CD4-positive, alpha-beta T cell treated with Interleukin-1 beta for 1 hour (primary cell): ENCODE data around the gene LATS2.
"Not testable (repeated sequence)": the region's sequence is repeated elsewhere in the genome, so short reads cannot be mapped to it uniquely, and the experiment has no call there.

ENCODE experiments used
- DNase-seq, 2 donors: peaks; one replicate each; pipeline ENCODE4 v3.0.0-alpha.2; 2020 to 2022

The LATS2 gene

DNA sequence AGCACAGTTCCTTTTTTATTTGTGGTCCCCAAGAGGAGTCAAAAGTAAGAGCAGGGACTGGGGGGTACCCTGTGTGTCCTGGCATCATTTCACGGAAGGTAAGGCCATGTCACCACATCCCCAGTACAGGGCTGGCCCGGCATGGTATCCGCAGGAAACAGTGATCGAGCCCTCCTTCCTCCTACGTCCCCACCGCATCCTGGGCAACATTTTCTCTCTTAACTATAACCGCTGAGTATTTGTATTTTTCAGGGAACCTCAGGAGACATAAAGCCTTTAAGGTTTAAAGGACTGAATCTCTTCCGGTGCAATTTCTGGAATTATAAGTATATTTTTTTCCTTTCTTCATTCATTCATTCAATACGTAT, 13.6 kb upstream of the LATS2 start:
- DNase-seq = peak; percentile 28 to 37

DNA sequence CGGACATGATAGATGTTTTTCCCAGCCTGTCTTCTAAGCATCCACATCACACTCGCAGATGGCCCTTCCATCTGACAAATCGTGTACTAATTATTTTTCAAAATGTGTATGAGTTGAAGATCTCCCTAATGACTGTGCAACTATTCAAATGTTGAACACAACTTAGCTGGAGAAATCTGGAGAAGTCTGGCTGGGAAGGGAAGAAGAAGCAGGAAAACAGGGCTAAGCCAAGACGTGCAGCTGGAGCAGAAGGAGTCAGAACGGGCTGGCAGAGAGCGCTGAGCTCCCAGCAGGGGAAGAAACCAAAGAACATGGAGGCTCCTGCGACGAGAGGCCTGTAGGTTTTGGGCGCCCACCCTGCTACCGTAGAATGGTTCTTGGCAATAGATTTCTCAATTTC, 13.2 kb upstream of the LATS2 start:
- no peak for DNase-seq

DNA sequence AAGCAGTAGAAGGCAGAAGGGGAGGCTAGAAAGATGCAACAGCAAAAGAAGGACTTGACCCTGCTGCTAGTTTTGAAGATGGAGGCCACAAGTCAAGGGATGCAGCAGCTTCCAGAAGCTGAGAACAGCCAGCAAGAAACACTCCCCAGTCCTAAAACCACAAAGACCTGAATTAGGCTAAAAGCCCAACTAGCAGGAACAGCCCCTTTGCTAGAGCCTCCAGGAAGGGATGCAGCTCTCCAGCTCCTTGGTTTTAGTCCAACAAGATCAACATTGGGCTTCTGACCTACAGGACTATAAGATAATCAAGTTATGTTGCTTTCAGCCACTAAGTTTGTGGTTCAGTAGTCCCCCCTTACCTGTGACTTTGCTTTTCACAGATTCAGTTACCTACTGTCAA, 10.5 kb upstream of the LATS2 start:
- no peak for DNase-seq

DNA sequence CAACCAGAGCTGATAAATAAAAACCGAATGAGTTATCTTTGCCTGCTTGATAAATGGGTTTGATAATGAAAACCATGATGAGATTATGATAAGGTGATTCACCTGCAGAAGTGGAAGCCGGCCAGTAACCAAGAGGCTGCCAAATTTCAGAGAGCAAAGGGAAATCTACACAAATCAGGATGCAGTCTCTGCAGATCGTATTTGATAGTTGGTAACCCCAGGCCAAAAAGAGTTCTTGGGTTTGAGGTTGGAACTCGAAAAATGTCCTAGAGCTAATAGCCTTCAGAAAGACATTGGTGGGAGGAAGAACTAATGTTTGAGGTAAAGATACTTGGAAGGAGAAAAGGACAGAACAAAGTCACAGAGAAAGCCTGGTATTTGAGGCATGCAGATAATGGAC, 9.6 kb upstream of the LATS2 start:
- no peak for DNase-seq

DNA sequence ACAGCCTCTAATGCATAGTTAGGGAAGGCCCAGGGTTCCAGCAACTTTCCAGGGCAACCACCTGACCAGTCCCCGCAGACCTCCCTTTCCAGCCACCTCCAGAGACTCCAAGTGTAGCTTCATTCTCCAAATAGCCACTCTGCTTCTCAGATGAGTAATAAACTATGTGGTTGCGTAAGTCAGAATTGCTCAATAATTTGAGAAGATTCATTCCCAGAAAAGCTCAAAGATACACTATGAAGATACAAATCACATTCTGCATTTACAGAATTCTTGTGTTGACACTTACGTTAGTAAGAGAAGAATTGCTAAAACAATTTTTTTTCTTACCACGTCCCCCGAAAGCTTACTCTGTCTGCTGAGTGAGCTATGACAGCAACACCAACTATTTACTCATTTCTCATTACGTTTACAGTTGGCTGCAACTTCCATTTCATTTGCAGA, 8.2 kb upstream of the LATS2 start:
- no peak for DNase-seq

DNA sequence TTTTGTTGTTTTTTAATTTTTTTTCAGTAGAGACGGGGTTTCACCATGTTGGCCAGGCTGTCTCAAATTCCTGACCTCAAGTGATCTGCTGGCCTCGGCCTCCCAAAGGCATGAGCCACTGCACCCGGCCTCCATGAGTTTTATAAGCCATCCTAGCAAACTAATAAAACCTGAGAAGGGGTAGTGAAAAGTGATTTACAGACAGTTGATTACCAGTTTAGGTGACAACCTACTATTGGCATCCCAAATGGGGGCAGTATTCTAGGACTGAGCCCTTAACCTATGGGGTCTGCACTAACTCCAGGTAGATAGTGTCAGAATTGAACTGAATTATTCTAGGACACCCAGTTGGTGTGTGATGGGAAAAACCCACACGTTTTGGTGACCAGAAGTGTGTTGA, 6.5 kb upstream of the LATS2 start:
- no peak for DNase-seq

DNA sequence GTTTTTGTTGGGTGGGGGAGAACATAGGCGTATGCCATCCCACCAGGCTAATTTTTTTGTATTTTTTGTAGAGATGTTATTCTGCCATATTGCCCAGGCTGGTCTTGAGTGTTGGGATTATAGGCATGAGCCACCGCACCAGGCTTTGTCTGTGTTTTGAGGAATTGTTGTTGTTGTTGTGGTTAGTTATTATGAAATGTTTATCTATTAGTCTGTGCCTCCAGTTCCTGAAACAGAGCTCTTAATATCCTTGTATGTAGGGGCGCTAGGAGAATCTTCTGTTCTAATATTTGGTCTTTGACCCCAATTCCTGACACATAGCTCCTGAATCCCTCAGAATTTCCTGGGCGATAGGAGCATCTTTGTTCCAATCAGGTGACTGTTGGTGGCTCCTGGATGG, 5.6 kb upstream of the LATS2 start:
- DNase-seq = no peak

DNA sequence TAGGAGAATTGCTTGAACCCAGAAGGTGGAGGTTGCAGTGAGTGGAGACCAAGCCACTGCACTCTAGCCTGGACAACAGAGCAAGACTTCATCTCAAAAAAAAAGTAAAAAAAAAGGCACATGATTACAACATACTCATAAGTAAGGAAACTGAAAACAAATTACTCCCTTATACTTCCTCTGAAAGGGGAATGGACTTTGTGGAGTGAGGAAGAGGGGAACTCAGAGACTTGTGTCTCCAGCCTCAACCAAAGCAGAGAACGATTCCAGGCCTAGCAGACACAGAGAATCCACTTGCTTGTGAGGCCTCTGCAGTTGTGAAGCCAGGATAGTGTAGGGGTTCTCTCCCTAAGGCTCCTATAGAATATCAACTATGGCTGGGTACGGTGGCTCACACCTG, 4.3 kb upstream of the LATS2 start:
- no peak for DNase-seq

DNA sequence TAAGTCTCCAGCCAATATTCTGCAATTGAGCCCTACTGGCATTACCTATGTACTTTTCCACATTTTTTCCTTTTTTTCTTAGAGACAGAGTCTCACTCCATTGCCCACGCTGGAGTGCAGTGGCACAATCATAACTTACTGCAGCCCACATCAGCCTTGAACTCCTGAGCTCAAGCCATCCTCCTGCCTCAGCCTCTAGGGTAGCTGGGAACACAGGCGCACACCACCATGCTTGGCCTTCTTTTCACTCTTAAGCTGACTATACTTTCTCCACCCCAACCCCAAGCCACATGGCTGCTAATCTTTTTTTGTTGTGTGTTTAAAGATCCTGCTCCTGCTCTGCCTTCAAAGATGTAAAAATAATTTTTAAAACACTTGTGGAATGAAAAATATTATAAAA, 1.6 kb upstream of the LATS2 start:
- DNase-seq = no peak

DNA sequence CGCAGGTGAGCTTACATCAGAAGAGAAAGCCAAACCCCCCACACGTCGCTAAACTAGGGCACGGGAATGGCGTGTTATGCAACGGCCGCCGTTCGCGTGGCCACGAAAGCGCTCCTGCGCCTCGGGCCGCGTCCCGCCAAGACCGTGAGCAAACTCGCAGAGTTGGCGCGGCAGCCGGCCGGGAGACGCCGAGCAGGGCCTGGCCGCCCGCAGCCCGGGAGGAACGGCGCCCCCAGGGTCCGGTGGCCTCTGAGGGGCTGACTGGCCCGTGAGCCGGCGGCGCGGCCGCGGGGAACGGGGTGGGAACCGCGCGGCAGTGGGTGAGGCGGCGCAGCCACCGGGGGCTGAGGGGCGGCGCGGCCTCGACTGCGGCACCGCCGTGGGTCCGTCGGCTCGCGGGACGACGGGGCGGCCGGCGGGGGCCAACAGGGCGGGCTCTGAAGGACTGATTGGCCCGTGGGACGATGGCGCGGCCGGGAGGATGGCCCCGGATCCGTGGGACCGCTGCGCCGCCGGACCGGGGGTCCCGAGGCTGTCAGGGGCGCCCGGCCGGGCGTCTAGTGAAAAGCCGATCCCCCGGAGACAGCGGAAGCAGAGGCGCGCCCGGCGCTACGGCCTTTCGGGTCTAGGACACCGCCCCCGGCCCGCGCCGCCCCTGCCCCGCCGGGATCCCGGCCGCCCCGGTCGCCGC, 903 bp downstream of the LATS2 start:
- DNase-seq = peak in 1 of 2 donors; percentile 9

DNA sequence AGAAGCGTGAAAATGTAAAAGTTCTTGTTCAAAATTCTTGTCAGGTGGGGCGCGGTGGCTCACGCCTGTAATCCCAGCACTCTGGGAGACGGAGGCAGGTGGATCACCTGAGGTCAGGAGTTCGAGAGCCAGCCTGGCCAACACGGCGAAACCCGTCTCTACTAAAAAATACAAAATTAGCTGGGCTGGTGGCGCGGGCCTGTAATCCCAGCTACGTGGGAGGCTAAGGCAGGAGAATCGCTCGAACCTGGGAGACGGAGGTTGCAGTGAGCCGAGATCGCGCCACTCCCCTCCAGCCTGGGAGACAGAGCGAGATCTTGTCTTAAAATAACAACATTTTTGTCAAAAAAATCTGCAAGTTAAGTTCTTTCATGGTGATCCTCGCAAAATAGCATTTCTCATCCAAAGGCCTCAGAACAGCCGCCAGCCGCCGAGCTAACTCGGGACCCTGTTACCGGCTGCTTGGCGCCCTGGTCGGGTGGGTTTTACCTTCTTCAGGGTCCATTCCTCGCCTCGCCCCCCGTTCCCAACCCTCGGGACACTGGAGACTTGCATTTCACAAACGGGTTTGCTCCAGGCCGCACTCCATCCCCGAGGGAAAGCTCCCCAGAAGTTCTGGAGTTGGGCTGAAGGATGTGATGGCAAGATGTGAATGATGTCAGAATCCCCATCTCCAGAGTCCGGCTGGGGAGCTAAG, 1.6 kb downstream of the LATS2 start:
- no peak for DNase-seq

DNA sequence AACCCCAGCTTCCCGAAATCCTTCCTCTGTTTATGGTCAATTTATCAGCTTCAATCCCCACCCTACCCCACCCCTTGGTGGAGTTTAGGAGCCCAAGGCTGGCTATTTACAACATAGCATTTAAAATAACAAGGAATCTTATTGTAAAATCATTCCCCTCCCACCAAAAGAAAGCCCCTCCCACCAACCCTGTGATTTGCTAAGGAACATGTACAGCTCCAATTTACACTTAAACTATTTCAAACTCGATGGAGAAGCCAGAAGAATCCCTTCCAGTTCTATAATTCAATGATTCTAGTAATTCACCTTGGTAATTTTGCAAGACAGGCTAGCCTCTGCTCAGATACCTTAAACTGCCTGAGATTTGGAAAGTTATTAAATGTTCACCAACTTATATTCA, 3.0 kb downstream of the LATS2 start:
- no peak for DNase-seq

DNA sequence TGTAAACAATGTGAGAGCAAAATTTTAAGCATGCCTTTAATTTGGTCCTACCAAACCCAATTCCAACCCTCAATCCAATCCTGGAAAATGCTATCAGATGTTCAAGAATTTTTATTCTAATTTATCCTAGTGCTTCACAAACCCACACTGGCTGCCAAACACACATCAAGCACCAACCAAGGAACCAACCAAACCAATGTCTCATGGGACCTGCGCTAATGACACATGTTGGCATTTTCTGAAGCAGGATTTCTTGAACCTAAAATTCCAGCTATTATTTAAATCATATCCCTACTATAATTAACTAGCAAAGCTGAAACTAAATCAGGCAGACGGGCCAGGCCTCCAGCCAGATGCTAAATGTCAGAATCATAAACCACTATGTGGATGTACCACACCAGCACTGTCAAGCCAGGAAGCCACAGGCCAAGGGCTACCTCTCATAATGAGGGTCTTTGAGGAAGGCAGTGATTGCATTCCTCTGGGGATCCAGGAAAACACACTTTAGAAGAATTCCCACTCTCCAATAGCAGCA, 5.8 kb downstream of the LATS2 start:
- DNase-seq = no peak

DNA sequence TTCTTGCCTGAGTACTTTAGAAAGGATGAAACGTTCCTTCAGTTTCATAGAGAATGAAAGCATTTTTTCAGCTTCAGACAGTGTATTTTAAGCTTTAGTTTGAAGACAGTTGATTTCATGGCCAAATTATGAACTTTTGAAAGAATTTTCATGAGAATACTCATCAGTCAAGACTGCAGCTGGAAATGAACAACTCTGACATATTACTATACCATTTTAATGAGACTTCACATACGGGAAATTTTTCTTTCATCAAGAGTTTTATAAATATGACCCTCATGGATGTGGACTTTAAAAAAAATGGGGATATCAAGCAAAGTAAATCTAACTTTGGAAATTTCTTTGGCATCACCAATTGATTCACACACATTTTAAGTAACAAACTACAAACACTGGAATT, 6.4 kb downstream of the LATS2 start:
- DNase-seq = no peak

DNA sequence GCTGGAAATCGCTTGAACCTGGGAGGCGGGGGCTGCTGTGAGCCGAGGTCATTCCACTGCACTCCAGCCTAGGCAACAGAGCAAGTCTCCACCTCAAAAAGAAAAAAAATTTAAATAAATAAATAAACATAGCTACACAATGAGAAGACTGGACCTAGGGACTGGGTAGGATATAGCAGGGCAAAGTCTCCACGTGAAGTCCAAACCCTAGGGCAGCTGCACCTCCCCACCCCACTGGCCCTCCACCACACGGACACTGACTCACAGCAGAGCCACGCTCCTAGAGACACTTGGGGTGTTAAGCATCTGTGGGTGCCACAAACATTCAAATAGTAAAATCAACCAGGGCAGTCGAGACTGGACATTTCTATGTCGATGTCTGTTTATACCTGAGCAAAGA, 7.1 kb downstream of the LATS2 start:
- no peak for DNase-seq

DNA sequence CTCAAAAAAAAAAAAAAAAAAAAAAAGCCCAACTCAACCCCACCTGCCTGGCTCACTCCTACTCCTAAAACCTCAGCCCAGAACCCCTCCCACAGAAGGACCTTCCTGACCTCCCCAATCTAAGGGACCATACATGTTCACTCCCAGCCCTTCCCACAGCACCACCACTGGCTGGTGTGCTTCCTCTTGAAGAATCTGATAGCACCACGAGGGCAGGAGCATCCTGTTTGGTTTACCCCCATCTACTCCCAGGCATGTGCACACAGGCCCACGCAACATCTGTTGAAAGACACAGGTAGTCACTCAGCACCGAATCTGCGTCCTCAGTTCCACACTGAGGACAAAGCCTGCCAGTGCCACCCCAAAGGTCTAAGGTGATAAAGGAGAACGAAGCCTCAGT, 8.2 kb downstream of the LATS2 start:
- no peak for DNase-seq

DNA sequence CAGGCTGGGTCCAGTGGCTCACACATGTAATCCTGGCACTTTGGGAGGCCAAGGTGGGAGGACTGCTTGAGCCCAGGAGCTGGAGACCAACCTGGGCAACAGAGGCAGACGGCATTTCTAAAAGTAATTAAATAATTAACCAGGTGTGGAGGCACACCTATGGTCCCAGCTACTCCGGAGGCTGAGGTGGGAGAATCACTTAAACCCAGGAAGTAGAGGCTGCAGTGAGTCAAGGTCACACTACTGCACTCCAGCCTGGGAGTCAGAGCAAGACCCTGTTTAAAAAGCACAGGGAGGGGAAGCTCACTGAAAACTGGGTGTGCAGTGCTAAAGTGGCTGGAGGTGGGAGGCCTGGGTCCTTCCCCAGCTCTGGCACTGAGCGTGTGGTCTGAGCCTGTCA, 9.7 kb downstream of the LATS2 start:
- DNase-seq = no peak

DNA sequence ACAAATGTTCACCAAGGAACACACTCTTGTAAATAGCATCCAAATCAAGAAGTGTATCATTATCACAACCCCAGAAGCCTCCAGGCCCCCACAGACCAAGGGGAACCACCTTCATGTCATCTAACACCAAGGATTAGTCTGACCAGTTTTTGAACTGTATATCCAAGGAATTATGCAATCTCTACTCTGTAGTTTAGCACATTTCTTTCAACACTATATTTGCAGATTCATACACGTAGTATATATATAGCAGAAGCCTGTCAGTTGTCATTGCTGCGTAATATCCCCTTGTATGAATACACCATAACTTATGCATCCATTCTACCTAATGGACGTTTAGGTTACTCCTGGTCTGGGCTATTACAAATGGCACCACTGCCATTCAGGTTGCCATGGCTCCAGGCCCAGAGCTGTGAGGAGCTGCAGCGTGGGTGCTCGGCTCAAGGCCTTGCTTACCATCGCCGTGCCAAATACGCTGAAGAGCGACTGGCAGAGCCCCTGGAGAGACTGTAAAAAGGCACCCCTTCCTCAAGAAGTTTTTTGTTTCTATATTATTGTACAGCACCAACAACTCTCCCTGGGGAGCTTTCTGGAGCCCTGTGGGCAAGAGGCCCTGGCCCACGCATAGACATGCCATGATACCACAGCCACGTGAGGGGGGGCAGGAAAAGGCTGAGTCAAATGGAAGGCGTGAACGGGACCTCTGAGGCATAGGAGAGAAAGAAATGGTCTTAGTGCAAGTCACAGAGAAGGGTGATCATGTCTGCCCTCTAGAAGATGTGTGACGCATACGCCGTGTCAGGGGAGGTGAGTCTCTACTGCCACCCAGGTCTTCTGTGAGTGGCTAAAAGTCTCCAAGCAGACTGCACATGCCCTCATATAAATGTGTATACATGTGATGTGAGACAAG, 10.8 kb downstream of the LATS2 start:
- no peak for DNase-seq

DNA sequence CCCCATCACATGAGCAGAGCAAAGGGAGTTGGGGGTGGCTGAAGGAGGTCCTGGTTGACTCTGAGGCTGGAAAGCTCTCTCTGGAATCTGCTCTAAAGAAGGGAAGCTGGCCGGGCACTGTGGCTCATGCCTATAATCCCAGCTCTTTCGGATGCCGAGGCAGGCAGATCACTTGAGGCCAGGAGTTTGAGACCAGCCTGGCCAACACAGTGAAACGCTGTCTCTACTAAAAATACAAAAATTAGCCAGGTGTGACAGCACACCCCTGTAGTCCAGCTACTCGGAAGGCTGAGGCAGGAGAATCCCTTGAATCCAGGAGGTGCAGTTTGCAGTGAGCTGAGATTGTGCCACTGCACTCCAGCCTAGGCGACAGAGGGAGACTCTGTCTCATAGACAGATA, 11.7 kb downstream of the LATS2 start:
- DNase-seq = not testable (repeated sequence)

DNA sequence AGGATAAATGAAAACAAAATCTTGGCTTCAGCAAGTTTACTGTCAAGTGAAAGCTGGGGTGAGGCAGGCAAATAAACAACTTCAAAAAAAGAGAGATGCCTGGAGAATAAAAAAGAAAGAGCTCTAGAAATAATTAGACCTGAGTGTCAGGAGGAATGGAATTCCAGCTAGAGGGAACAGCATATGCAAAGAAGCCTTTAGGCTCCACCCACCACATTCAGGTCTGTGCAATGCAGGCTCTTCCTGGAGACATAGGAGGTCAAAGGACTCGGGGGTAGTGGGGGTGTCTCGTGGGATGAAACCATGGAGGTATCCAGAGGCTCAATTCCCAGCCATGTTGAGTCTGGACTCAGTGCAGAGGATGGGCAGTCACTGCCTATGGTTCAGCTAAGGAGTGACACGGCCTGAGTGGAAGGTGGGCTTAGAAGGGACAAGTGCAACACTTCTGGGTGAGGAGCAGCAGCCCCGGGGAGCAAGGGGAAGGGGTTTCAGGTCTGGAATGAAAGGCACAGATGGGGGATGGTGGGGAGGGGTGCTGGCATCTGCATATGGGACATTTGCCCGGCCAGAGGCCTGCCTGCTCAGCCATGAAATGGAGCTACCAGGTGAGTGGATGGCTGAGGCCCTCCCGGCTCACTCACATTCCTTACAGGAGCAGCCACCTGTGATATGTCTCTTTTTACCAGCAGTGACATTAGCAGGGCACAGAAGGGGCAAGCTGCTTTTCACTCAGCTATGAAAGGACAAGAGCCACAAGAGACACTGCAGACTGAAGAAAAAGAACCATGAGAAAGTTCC, 12.3 kb downstream of the LATS2 start:
- no peak for DNase-seq

DNA sequence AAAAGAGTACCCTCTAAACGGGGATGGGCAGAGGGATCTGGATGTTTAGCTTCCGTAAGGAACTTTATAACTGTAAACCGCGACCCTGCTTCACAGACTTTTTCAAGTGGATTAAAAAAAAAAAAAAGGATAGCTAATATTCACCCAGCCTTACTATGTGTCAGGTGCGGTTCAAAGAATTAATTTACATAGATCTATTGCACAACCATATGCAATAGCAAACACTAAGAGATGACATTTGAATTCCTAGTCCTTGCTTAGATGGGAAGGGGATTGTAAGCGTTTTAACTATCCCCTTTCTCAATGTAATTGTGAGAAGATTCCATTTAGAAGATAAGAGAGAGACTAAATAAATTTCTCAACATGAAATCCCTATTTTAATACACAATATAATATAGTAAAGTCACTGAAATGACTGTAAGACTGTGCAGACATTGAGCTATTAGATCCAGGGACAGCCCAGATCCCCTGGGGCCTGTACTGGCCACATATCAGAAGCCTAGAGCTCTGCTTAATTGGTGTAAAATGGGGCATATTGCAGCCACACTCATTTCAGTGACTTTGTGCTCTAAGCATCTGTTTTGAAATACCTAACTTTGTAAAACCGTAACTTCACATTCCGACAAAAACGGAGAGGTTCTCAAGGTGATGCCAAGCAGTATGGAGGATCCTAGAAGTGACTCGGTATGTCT, 13.6 kb downstream of the LATS2 start:
- no peak for DNase-seq

DNA sequence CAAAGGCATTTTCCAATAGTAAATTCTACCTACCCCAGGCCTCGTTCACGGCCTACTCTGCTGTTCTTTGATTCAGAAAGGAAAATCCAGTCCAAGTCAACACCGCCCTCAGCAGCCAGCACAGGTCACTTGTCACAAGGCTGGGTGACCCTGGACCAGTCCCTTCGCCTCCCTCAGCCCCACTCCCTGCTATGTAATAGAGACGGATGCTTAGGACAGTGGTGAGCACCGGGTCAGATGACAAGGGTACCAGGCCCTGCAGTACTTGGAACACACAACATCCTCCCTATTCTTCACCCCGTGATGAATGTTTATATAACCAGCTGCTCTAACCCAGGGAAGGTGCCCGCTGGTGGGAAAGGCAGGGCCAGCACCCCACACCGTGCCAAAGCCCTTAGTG, 14.3 kb downstream of the LATS2 start:
- DNase-seq = no peak
